ENCODE results near the gene GAA. TPM values are rescaled to one million over a fixed set of nuclear protein-coding genes. Genes with fewer than 3 reads are reported as not detected.
A peak's percentile ranks its signal among the peaks of the same experiment; 100 is the strongest.

GAA gene
- total RNA-seq, 1 donor from 2014 or later = 45.3 TPM

DNA sequence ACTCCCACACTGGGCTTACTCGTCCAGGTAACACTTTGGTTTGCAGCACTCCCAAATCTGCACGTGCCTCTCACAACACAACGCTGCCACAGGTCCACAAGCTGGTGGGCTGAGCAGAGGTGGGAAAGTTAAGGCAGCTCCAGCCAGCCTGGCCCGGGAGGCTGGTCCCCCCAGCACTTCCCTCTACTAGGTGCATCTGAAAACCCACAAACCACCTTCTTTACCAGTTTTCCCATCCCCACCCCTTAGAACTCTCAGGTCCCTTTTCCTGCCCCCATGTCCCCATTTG lies 1.4 kb upstream of the GAA start:
- intact Hi-C loops (cut with DNase I) = no loop called here
- ATAC-seq (ENCODE audit: poor library complexity) = no peak
- no peak for DNase-seq

DNA sequence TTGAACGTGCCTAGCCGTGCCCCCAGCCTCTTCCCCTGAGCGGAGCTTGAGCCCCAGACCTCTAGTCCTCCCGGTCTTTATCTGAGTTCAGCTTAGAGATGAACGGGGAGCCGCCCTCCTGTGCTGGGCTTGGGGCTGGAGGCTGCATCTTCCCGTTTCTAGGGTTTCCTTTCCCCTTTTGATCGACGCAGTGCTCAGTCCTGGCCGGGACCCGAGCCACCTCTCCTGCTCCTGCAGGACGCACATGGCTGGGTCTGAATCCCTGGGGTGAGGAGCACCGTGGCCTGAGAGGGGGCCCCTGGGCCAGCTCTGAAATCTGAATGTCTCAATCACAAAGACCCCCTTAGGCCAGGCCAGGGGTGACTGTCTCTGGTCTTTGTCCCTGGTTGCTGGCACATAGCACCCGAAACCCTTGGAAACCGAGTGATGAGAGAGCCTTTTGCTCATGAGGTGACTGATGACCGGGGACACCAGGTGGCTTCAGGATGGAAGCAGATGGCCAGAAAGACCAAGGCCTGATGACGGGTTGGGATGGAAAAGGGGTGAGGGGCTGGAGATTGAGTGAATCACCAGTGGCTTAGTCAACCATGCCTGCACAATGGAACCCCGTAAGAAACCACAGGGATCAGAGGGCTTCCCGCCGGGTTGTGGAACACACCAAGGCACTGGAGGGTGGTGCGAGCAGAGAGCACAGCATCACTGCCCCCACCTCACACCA lies 724 bp downstream of the GAA start:
- intact Hi-C loops (cut with DNase I) = no loop called here
- ATAC-seq (ENCODE audit: poor library complexity) (peak; percentile 14), DNase-seq (peak; percentile 55)

DNA sequence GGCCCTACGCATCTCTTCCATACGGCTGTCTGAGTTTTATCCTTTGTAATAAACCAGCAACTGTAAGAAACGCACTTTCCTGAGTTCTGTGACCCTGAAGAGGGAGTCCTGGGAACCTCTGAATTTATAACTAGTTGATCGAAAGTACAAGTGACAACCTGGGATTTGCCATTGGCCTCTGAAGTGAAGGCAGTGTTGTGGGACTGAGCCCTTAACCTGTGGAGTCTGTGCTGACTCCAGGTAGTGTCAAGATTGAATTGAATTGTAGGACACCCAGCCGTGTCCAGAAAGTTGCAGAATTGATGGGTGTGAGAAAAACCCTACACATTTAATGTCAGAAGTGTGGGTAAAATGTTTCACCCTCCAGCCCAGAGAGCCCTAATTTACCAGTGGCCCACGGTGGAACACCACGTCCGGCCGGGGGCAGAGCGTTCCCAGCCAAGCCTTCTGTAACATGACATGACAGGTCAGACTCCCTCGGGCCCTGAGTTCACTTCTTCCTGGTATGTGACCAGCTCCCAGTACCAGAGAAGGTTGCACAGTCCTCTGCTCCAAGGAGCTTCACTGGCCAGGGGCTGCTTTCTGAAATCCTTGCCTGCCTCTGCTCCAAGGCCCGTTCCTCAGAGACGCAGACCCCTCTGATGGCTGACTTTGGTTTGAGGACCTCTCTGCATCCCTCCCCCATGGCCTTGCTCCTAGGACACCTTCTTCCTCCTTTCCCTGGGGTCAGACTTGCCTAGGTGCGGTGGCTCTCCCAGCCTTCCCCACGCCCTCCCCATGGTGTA lies 1.5 kb downstream of the GAA start:
- intact Hi-C loops (cut with DNase I) = no loop called here
- DNase-seq (no peak), ATAC-seq (ENCODE audit: poor library complexity) (no peak)

DNA sequence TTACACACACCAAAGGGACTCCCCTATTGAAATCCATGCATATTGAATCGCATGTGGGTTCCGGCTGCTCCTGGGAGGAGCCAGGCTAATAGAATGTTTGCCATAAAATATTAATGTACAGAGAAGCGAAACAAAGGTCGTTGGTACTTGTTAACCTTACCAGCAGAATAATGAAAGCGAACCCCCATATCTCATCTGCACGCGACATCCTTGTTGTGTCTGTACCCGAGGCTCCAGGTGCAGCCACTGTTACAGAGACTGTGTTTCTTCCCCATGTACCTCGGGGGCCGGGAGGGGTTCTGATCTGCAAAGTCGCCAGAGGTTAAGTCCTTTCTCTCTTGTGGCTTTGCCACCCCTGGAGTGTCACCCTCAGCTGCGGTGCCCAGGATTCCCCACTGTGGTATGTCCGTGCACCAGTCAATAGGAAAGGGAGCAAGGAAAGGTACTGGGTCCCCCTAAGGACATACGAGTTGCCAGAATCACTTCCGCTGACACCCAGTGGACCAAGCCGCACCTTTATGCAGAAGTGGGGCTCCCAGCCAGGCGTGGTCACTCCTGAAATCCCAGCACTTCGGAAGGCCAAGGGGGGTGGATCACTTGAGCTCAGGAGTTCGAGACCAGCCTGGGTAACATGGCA lies 2.2 kb downstream of the GAA start:
- intact Hi-C loops (cut with DNase I) = no loop called here
- no peak for DNase-seq
- ATAC-seq (ENCODE audit: poor library complexity) = no peak

DNA sequence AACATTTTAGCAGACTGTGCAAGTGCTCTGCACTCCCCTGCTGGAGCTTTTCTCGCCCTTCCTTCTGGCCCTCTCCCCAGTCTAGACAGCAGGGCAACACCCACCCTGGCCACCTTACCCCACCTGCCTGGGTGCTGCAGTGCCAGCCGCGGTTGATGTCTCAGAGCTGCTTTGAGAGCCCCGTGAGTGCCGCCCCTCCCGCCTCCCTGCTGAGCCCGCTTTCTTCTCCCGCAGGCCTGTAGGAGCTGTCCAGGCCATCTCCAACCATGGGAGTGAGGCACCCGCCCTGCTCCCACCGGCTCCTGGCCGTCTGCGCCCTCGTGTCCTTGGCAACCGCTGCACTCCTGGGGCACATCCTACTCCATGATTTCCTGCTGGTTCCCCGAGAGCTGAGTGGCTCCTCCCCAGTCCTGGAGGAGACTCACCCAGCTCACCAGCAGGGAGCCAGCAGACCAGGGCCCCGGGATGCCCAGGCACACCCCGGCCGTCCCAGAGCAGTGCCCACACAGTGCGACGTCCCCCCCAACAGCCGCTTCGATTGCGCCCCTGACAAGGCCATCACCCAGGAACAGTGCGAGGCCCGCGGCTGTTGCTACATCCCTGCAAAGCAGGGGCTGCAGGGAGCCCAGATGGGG lies 3.1 kb downstream of the GAA start:
- ATAC-seq (ENCODE audit: poor library complexity) (no peak), DNase-seq (no peak)
- intact Hi-C loops (cut with DNase I) = no loop called here

DNA sequence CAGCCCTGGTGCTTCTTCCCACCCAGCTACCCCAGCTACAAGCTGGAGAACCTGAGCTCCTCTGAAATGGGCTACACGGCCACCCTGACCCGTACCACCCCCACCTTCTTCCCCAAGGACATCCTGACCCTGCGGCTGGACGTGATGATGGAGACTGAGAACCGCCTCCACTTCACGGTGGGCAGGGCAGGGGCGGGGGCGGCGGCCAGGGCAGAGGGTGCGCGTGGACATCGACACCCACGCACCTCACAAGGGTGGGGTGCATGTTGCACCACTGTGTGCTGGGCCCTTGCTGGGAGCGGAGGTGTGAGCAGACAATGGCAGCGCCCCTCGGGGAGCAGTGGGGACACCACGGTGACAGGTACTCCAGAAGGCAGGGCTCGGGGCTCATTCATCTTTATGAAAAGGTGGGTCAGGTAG lies 3.6 kb downstream of the GAA start:
- no peak for DNase-seq
- intact Hi-C loops (cut with DNase I) = no loop called here

DNA sequence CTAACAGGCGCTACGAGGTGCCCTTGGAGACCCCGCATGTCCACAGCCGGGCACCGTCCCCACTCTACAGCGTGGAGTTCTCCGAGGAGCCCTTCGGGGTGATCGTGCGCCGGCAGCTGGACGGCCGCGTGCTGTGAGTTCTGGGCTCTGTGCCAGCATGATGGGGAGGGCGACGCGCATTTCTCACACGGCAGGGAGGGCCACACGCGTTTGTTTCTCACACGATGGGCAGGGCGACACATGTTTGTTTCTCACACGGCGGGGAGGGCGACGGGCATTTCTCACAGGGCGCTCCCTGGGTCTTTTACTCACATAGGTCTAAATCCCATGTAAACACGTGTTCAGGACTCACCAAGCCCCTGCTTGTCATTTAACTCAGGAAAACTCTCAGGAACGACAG lies 4.4 kb downstream of the GAA start:
- intact Hi-C loops (cut with DNase I) = no loop called here
- ATAC-seq (ENCODE audit: poor library complexity) (no peak), DNase-seq (peak; percentile 41)

More for the DNA sequence above, 3.6 kb downstream of the GAA start:
- ATAC-seq (ENCODE audit: poor library complexity) = no peak

DNA sequence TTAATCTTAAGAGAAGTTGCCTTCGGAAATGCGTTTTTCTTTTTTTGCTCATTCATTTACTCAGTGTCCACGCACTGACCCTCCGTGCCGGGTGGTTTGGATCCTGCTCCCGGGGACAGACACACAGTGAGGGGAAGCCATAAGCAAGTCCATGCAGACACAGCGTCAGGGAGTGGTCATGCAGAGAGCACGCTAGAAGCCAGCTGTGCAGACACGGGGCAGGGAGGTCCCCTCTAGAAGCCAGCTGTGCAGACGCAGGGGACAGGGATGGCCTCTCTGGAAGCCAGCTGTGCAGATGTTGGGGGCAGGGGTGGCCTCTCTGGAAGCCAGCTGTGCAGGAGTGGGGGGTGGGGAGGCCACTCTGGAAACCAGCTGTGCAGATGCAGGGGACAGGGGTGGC lies 4.8 kb downstream of the GAA start:
- intact Hi-C loops (cut with DNase I) = no loop called here
- ATAC-seq (ENCODE audit: poor library complexity) (no peak), DNase-seq (peak; percentile 26)

DNA sequence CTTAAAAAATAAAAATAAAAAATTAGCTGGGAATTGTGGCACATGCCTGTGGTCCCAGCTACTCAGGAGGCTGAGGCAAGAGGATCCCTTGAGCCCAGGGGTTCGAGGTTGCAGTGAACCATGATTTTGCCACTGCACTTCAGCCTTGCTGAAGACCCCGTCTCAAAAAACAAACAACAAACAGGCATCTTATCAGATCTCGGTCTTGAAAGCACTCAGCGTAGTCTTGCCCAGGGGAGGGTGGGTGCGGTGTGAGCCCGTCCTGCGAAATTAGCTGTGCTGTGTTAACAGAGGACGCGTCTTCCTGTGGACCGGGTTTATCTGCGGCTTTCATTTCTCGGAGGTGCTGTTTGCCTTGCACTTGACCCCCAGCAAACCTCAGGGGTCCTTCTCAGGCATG lies 5.4 kb downstream of the GAA start:
- ATAC-seq (ENCODE audit: poor library complexity) (no peak), DNase-seq (no peak)
- intact Hi-C loops (cut with DNase I) = no loop called here

DNA sequence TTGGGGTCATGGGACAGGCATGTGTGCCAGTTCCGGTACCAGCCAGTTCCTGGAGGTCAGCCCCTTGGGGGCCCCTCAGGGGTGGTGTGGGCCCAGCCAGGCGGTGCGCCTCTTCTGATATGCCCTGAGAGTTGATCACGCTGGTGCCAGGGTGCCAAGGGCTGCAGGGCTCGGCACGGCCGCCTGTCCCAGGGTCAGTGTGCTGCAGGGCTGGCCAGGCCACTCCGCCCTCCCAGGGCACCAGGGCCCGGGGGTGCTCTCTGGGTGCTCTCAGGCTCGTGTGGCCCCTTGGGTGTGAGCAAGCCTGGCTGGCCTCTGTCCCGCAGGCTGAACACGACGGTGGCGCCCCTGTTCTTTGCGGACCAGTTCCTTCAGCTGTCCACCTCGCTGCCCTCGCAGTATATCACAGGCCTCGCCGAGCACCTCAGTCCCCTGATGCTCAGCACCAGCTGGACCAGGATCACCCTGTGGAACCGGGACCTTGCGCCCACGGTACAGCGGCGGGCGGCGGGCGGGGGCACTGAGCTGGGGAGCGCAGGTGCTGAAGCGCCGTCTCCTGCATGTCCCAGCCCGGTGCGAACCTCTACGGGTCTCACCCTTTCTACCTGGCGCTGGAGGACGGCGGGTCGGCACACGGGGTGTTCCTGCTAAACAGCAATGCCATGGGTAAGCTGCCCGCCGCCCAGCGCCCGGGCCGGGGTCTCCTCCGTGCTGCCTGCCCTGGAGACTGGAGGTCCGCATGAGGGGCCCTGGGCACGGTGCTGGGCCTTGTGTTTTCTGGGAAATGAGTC lies 6.0 kb downstream of the GAA start:
- ATAC-seq (ENCODE audit: poor library complexity) (no peak), DNase-seq (no peak)
- intact Hi-C loops (cut with DNase I) = no loop called here

DNA sequence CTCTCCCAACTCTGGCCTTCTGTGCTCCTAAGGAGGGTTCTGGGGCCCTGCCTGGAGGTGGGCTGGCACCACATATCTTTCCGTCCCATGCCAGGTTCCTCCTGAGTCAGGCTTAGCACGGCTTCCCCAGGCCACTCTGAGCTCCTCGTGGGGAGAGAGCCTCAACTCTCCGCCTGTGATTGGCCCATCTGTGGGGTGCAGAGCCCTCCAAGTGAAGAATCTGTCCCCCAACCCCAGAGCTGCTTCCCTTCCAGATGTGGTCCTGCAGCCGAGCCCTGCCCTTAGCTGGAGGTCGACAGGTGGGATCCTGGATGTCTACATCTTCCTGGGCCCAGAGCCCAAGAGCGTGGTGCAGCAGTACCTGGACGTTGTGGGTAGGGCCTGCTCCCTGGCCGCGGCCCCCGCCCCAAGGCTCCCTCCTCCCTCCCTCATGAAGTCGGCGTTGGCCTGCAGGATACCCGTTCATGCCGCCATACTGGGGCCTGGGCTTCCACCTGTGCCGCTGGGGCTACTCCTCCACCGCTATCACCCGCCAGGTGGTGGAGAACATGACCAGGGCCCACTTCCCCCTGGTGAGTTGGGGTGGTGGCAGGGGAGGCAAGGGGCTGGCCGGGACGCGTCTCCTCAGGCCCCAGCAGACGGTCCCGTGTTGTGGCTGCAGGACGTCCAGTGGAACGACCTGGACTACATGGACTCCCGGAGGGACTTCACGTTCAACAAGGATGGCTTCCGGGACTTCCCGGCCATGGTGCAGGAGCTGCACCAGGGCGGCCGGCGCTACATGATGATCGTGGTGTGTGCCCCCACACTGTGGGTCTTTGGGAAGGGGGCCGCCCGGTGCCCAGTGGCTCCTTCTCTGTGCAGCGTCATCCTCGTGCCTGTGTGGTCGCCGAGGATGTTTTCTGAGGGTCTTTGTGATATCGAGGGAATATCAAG lies 6.9 kb downstream of the GAA start:
- ATAC-seq (ENCODE audit: poor library complexity) (no peak), DNase-seq (no peak)
- intact Hi-C loops (cut with DNase I) = no loop called here

DNA sequence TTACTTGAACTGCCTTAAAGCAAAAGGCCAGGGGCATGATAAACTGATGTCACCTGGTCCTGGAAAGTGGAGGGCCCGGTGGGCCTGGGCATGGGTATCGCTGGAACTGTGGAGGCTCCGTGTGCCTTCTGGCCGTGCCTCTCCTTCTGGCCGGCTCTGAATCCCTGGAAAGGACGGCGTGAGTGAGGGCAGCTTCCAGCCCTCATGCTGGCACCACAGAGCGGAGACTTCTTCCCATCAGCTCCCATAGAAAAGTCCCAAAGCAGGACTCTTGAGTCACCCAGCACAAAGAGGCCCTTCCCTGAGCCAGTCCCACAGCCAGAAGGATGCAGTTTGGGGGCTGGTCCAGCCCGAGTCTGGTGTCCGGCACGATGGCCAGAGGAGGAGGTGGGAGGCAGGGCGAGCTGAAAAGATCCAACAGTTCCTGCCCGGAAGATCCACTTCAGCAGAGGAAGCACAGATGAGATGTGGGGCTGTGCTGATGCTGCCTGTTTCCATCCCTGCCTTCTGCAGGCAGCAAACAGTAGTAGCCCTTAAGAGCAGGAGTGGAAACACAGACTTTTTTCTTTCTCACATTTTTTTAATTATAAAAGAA lies 7.8 kb downstream of the GAA start:
- intact Hi-C loops (cut with DNase I) = no loop called here
- ATAC-seq (ENCODE audit: poor library complexity) (no peak), DNase-seq (no peak)

DNA sequence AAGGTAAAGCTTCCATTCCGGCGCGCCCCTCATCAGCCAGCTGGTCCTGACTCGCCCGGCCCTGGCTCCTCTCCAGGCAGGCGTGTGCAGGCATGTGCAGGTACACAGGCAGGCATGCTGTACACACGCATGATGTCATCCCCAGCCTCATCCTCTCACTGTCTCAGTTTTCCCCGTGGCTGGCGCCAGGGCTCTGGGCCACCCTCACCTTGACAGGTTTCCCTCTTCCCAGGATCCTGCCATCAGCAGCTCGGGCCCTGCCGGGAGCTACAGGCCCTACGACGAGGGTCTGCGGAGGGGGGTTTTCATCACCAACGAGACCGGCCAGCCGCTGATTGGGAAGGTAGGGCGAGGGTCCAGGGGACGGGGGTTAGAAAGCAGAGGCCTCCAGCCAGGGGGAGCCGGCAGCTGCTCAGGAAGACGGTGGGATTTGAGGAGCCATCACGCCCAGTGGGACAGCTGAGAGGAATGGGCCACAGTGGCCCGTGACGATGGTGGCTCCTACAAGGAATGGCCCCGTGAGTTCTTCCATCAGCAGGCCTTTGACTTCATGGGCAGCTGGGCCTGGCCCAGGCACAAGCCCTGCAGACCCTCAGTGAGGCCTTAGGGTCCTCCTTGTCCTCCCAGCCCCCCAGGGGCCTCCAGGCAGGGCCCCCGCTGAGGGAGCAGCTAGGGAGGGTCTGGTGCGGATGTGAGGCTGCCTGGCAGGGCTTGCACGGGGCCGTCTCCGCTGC lies 8.5 kb downstream of the GAA start:
- DNase-seq = no peak

DNA sequence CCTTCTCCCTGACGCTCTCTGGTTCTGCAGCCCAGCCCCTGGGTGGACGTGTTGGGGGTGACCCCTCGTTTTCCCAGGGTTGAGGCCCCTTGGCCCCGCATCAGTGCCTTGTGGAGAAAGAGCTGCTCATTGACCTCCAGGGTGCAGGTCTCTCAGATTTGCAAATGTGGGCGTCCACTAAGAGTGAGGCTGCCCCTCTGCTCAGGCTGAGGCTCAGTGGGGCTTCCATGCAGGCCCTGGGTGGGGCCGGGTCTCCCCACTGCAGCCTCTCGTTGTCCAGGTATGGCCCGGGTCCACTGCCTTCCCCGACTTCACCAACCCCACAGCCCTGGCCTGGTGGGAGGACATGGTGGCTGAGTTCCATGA lies 9.0 kb downstream of the GAA start:
- ATAC-seq (ENCODE audit: poor library complexity) = no peak
- intact Hi-C loops (cut with DNase I) = no loop called here
- DNase-seq = no peak

More for the DNA sequence above, 8.5 kb downstream of the GAA start:
- intact Hi-C loops (cut with DNase I) = no loop called here
- no peak for ATAC-seq (ENCODE audit: poor library complexity)

DNA sequence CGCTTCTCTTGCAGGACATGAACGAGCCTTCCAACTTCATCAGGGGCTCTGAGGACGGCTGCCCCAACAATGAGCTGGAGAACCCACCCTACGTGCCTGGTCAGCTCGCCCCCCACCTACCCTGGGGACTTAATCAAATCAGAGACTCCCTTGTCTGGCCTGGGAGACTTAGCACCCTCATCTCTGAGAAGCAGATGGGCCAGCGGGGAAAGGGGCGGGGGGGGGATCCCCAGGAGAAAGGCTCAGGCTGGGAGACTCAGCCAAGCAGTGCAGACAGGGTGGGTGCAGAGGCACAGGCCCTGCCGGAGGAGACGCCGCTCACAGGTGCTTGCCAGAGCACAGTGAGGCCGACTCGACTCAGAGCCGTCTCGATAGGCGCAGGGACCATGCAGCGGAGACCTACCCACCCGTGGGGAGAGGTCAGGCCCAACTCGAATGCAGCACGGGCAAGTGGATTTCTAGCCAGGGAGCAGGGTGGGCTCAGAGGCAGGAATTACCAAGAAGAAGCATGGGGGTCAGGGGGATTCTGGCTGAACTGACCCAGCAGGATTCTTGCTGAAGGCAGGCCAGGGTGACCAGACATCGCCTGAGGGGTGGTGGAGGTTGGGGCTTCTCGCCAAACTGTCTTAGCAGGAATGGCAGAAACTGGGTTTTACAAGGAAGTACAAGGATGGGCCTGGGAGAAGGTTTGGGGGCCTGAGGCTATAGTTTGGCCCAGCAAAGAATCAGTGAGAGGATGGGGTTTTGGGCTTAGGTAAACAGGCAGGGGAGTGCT lies 9.7 kb downstream of the GAA start:
- no peak for DNase-seq
- no peak for ATAC-seq (ENCODE audit: poor library complexity)
- intact Hi-C loops (cut with DNase I) = no loop called here
